HG03575 (cell line): ENCODE data around the gene USB1.
"Not testable (repeated sequence)": the region's sequence is repeated elsewhere in the genome, so short reads cannot be mapped to it uniquely, and the experiment has no call there.

ENCODE experiments used
- ATAC-seq: cut with Tn5 transposase; IDR thresholded peaks from one replicate; pipeline ENCODE4 v1.9.1; 2021; ENCODE audit not compliant: unreplicated experiment, insufficient number of reproducible peaks, low FRiP score; ENCODE audit errors: extremely low read depth

Gene USB1

GRCh38 chr16:57991551-57992059 lies 9.6 kb upstream of the USB1 start:
- no peak for ATAC-seq

GRCh38 chr16:57992084-57992483 lies 9.1 kb upstream of the USB1 start:
- ATAC-seq = no peak

- ATAC-seq = no peak
Observed at GRCh38 chr16:57993438-57993837, 7.8 kb upstream of the USB1 start.

DNA sequence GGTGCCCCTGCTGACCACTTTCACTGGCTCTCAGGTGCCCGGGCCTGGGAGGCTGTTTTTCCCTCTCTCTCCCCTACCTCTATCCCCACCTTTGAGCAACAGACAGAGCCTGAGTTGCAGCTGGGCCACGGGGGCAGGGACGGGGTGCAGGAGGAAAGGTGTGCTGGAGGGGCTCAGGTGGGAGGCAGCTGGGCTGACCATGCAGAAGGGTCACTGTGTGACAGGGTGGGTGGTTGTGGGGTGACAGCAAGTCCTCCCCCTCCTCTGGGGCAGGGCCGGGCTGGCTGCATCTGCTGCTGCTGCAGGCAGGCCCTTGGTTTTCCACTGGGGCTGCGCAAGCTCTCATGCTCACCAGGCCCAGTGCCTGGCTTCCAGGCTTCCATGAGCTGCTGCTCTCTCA lies 7.3 kb upstream of the USB1 start:
- ATAC-seq = no peak

GRCh38 chr16:57994361-57994760 lies 6.8 kb upstream of the USB1 start:
- no peak for ATAC-seq

DNA sequence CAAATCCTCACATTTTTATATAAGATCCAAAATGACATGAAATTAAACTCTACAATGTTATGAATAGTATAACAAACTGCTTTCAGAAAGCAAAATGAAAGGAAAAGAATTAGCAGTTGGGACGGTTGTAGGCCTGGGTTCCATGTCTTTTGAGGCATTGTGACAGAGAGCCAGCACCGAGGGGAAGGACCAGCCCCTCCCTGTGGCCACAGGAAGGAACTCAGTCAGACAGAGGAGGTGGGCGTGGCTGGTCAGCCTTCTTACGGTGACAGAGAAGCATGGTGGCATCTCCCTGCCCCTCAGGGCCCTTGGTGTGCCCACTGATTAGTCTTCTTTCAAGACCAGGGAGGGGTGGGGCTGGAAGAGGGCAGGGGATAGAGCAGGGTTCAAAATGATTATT lies 6.4 kb upstream of the USB1 start:
- ATAC-seq = no peak

- ATAC-seq = no peak
Observed at GRCh38 chr16:57995721-57996405, 5.3 kb upstream of the USB1 start.

- no peak for ATAC-seq
Observed at GRCh38 chr16:57996406-57997175, 4.6 kb upstream of the USB1 start.

DNA sequence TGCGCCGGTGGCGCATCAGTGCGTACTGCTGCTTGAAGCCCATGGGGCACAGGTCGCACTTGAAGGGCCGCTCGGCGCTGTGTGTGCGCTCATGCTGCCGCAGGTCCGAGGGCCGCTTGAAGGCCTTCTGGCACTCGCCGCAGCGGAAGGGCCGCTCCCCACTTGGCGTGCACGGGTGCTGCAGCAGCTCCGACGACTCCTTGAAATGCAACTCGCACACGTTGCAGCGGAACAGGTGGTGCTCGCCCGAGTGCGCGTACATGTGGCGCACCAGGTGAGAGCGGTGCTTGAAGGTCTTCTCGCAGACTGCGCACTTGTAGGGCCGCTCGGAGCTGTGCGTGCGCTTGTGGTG lies 4.1 kb upstream of the USB1 start:
- ATAC-seq = no peak

DNA sequence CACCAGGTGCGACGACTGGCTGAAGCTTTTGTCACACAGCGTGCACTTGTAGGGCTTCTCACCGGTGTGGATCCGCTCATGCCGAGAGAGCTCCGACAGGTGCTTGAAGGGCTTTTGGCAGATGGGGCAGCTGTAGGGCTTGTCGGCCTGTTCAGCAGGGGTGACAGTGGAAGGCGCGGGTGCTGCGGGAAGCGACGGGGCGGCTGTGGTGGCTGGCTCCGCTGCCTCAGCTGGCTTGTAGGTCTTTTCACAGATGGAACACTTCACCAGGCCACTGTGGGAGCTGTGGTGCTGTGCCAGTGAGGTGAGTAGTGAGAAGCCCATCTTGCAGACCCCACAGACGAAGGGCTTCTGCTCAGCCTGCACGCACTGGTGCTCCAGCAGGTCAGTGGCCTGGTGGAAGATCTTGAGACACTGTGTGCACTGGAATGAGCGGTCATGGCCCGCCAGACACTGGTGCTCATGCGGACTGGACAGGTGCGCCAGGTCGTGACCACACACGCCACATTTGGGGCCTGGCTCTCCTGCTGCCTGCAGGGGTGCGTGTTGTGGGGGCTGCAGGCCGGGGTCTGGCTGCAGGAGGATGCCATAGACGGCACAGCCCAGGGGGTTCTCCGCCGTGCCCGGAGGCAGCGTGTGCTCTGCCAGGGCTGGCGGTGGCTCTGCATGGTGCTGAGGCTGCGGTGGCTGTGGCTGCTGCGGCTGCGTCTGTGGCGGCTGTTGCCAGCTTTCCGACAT lies 3.5 kb upstream of the USB1 start:
- no peak for ATAC-seq

- ATAC-seq = no peak
Observed at GRCh38 chr16:57998486-57998885, 2.7 kb upstream of the USB1 start.

DNA sequence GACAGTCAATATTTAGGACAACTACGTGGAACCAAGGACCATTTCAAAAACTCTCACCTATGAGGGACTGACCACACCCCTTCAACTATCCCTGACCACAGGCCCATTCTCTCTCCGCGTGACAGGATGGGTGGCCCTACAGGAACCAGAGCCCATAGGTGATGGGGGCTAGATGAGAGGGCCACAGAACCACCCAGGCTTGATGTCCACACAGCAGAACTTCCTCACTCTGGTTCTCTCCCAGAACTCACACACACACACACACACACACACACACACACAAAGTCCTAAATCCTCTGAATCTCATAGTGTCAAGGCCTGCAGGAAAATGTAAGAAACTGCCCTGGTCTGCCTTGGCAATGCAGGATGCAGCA lies 2.2 kb upstream of the USB1 start:
- ATAC-seq = no peak

- no peak for ATAC-seq
Observed at GRCh38 chr16:57999366-57999970, 1.7 kb upstream of the USB1 start.

DNA sequence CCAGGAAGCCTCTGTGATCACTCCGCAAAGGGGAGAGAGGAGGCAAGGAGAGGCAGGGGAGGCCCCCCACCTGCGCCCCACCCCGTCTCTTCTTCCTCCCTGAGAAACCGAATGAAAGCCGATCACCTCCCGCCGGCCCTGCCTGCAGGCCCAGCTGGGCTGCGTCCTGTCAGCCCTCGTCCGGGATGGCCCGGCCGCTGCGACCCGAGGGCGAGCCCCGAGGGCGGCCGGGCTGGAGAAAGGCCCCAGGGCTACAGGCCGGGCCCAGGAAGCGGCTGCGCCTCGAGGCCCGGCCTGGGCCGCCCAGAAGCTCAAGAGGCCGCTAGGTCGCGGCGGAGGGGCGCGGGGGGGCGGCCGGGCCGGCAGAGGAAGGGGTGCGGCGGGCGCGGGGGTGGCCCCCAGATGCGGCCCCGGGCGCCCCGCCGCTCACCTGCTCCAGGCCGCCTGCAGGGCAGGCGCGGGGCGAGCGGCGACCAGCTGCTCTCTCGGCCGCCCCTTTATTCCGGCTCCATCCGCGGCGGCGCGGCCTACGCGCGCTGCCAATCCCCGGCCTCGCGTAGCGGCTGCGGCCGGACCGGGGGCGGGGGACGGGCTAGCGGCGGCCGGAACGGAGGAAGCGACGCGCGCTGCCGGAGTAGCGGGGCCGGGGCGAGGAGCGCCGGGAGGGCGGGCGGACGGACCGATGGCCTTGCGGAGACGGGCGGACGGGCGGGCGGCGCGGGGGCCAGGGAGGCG lies 1.1 kb upstream of the USB1 start, which contains the start of gene ZNF319:
Gene ZNF319, minus strand, starts transcription at position 702 of the 735 bp plus-strand sequence. CDS start 2,407 bp downstream, outside the sequence.
- no peak for ATAC-seq

GRCh38 chr16:58001781-58002415 lies 691 bp downstream of the USB1 start:
- ATAC-seq = no peak

- no peak for ATAC-seq
Observed at GRCh38 chr16:58002416-58002800, 1.2 kb downstream of the USB1 start.

DNA sequence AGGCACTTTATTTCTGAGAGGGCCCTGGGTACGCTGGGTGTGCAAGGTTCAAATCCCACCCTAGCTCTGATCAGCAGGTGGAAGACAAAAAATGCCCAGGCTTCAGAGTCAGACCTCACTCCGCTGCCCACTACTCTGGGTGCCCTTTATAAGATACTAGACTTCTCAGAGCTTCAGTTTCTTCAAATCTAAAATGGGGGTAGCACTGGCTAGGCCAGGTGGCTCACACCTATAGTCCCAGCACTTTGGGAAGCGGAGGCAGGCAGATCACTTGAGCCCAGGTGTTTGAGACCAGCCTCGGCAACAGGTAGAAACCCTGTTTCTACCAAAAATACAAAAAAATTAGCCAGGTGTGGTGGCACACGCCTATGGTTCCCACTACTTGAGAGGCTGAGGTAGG lies 1.7 kb downstream of the USB1 start:
- ATAC-seq = no peak

- not testable (repeated sequence) for ATAC-seq
Observed at GRCh38 chr16:58004736-58005135, 3.5 kb downstream of the USB1 start.
